Measurements from ENCODE around the gene PREX1.
"Not testable (repeated sequence)": the region's sequence is repeated elsewhere in the genome, so short reads cannot be mapped to it uniquely, and the experiment has no call there.

The PREX1 gene

DNA sequence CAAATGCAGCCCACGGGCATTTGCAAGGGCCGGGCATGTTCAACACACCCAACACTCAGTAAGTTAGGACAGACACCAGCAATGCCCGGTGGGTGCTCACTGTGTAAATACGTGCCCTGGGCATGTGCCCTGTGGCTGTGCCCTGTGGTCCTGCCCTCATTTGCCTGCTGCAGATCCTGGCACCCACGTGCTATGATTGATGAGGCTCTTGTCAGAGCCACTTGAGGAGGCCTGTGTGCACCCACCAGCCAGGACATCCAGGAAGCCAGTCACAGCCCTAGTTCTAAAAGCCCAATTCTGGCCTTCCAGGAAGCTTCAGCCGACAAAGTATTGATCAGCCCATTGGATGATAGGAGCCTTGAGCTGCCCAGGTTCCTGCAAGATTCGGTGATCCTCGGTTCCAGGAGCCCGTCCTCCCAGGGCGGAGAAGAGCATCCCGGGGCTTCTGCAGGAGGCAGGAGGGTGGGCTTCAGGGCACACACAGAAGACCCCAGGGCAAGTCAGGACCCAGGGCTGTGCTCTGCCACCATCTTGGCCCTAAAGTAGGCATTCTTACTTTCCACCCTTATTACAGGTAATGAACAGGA is 223.9 kb downstream of the PREX1 start:
- no peak for DNase-seq (ENCODE audit: low read depth)

DNA sequence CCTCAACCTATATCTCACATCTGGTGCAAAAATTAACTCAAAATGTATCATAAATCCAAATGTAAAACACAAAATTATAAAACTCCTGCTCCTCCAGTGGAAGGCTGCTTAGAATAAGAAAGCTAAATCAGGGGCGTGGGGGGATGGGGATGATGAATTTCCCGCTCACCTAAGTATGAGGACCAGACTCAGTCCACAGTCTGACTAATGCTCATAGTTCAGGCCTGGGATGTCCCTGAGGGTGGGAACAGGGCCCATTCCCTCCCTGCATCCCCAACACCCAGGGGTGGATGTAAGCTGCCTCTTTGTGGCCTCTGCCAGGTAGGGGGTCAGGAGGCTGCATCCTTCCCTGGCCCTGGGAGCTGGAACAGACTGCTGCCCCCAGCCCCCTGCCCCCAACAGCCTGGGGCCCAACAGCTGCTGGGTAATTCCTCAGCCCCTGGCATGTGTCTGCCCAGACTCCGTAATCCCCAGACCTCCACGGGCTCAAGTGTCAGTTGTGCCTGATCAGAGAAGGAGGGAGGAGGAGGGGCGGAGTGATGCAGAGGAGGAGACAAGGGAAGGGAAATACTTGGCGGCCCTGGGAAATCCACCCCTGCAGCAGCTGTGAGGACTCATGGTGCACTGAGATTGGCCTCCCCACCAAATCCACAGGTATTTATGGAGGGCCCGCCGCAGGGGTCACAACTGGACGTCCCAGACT is 224.5 kb downstream of the PREX1 start:
- no peak for DNase-seq (ENCODE audit: low read depth)

DNA sequence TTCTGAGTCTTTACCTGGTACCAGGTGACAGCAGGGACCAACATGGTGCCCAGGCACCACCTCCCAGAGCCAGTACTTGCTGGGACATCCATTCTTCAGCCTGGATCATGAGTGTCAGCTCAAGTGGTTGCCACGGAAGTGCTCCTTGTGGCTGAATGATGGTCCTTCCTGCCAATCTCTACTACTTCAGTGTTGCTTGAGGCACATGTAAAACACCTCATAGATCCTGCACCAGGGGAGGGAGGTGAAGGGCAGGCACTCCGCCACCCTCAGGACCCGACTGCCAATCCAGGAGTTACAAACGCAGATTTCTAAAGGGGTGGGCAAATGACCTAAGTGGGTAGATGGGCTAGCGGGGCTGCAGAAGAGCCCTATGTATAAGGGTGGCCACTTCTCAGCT is 226.0 kb downstream of the PREX1 start:
- no peak for DNase-seq (ENCODE audit: low read depth)

DNA sequence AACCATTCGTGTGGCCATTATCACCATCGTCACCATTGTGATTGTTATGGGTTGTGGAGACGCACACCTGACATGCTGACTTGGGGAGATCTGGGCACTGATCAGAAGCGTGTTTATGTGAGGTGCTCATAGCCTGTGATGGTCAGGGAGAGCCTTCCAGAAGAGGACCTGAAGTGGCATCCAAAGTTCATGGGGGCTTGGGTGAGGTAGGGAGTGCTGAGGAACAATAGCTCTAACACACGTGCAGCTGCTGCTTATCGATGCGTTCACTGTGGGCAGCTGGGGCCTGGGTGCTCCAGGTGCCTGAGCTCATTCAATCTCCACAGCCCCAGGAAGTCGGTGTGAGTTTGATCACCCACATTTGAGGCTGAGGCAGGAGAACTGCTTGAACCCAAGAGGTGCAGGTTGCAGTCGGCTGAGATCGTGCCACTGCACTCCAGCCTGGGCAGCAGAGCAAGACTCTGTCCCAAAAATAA is 227.3 kb downstream of the PREX1 start:
- no peak for DNase-seq (ENCODE audit: low read depth)

DNA sequence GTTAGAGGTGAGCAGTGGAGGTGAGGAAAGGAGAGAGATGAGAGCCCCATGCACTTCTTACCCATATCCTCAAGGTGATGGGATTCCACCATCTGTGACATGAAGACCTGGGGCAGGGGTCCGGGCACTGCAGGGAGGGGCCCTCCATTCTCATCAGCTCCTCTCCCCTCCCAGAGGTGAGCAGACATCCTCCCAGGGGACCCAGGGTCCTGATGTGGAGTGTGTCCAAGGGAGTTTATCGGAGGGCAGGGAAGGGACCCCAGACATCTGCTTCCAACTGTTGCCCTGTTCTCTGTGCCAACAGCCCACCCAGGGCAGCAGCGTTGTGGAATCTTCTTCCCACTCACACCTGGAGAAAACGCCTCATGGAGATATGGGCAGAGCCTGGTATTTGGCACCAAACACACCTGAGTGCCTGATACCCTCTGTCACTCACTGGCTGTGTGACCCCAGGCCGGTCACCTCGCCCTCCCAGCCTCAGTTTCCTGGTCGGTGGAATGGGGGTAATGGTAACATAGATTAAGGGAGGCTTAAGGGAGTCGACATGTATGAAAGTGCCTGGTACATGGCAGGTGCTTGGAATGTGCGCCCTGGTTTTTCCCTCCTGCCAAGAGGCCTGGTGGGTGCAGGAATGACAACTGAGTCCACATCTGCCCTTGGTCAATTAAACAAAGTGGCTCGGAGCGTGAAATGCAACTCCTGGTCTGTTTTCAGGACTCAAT is 227.9 kb downstream of the PREX1 start:
- no peak for DNase-seq (ENCODE audit: low read depth)

DNA sequence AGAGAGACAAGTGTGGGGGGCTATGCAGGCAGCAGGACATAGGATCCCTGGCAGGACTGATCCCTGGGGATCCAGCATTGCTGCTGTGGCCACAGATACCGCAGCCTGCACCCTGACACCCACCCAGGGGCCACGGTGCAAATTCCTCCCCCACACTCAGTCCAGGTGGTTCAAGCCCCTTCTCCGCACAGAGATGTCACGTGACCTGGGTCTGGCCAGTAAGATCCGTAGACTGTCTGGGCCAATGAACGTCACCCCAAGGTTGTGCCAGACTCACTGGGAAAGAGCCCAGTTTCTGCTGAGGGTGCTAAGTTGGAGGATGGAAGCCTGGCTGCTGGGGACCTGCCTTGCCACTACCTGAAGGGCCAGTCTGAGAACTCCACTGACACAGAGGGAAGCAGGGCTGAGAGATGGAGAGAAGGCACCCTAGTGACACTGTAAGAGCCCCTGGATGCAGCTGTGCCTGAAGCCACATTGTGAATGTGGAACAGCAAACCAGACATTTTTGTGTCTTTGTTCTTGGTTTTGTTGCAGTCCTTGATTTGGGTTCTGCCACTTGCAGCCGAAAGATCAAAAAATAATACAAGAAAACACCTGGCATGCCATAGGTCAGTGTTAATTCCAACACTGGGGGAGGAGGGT is 228.6 kb downstream of the PREX1 start:
- DNase-seq (ENCODE audit: low read depth): no peak

DNA sequence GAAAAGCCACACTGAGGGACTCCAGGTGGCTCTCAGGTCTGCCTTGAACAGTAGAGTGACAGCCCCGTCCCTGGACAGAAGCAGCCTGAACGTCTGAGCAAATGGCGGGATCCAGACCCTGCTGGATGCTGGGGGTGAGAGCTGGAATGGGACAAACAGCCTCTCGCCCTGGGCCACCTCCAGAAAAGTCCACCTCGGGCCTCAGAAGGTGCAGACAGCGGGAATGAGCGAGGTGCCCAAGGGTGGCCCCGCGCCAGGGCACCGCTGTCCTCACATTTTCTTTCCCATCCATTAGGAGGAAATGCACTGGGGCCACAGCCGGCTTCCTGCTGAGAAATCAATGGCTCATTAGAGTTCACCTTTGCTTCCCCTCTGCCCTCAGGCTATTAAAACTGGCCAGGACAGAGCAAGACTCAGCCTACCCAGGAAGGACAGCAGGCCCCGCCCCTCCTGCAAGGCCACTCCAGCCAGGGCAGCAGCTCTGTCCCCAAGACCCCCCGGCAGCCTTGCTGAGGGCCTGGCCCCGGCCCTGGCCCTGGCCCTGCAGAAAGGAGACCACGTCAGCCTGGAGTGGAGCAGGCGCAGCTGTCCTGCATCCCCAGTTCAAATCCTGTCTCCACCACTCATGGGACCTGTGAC is 229.4 kb downstream of the PREX1 start:
- not testable (repeated sequence) for DNase-seq (ENCODE audit: low read depth)

DNA sequence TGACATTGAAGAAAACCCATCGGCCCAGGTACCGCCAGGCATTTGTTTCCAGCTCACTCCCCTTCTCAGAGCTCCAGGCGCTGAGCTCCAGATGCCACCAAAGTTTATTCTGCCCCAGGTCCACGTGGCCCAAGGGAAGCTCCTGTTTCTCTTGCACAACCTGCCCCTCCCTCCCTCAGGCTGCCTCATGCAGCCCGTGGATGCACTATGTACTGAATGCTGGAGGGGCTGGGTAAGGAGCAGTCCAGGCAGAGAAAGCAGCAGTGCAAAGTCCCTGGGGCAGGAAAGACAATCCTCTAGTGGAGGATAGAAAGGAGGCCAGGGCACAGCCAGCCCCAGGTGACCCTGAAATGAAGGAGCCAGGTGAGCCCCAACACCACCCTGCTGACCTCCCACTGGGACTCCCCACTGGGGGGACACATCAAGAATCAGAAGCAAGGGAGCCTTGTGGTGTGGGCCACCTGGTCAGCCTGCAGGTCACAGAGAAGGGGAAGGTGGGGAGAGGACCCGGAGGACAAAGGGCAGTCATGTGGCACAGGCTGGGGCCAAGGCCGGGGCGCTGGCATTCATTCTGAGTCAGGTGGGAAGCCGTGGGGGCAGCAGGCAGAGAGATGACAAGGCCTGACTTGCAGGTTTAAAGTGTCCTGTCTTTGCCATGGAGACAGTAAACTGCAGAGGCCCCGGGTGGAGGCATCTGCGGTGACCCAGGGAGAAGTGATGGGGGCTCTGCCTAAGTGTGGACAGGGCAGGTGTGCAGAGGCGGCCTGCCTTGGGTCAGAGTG is 230.1 kb downstream of the PREX1 start:
- DNase-seq (ENCODE audit: low read depth): no peak

DNA sequence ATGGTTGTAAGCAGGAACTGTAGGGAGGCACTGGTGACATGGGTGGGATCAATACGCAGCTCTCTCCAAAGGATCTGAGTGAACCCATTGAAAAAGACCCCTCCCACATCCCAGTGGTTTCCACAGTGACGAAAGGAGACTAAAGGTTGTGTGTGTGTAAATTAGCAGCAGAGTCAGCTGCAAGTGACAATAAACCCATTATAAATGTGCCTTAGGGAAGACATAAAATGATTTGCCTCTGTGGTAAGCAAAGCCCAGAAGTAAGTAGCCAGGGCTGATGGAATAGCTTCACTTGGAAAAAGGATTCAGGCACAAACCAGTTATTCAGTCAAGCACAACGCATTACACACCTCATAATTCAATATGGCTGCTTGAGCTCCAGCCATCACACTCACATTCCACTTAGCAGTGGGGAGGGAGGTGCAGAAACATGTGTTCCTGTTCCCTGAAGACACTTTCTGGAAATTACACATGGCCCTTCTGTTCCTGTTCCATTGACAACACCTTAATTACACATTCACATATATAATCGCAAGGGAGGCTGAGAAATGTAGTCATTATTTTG is 231.4 kb downstream of the PREX1 start:
- no peak for DNase-seq (ENCODE audit: low read depth)

DNA sequence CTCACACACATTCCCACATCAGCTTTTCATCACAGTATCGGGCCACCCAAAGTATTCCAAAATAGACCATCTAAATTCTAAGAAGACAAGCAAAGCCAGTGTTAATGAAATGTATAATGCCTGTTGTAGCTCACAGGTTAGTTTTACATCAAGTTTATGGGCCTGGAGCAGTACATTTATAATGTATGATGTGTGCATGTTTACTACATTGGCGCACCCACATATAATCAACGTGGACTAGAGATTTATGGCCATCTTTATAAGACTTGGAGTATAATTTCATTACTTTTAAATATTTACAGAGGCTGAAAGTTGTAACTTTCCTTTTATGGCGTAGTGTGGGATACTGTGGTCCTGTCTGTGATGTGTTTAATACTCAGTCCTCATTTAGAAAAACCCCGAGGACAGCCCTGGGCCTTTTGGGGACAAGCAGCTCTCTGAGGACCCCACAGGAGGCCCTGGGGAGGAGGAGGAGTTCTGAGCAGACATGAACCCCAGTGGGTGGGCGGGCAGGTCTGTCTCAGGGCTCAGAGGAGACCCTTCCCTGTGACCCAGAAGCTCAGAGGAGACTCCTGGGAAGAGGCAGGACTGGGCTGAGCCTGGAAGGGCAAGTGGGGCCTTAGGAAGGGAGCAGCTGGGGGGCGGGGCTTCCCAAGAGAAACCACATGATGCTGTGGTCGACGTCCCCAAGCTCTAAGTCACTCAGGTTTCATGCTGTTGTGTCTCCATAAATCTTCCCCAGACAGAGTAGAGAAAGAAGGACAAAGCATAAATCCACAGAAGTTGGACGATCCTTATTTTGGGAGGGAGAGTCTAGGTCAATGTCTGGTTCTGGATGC is 232.1 kb downstream of the PREX1 start:
- DNase-seq (ENCODE audit: low read depth): no peak

DNA sequence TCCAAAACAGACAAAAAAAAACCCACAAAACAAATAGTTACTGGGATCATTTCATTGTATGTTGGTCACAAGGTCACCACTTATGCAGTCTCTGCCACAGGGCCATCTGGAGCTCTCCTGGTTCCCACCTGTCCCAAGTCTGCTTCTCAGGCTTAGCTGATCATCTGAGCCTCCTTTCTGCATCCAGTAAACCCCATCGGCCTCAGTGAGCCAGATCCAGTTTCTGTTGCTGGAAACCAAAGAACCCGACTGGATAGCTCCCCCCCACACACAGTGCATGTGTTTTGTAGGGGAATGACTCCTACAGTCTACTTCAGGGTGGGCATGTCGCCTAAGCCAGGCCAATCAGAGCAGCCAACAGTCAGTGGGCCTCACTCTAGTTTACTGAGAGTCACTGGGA is 233.3 kb downstream of the PREX1 start:
- DNase-seq (ENCODE audit: low read depth): no peak

DNA sequence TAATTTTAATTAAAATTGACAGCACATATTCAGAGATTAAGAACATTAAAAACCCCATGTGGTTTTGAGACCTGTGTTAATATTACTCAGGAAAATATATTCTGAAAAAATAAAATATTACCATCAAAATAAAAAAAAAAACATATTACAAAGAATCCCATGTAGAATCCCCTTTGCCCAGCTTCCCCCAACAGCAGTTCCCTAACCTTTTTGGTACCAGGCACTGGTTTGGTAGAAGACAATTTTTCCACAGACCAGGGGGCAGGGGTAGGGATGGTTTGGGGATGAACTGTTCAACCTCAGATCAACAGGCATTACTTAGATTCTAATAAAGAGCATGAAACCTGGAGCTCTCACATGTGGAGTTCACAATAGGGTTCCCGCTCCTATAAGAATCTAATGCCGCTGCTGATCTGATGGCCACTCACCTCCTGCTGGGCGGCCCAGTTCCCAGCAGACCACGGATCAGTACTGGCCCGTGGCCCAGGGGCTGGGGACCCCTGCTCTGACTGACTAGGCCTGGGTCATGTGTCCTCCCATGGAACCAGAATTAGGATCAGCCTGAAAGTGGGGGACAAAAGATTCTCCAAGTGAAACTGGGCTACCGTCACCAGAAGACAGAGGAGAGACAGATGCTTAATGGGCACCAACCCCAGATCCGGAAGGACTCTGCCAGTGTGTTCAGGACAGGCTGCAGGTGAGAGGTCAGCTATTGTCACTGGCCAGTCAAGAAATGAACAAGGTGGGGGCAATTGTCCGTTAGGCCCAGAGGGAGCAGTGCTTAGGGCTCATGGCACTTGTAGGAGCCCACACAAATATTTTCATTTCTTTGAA is 235.5 kb downstream of the PREX1 start:
- DNase-seq (ENCODE audit: low read depth): no peak

DNA sequence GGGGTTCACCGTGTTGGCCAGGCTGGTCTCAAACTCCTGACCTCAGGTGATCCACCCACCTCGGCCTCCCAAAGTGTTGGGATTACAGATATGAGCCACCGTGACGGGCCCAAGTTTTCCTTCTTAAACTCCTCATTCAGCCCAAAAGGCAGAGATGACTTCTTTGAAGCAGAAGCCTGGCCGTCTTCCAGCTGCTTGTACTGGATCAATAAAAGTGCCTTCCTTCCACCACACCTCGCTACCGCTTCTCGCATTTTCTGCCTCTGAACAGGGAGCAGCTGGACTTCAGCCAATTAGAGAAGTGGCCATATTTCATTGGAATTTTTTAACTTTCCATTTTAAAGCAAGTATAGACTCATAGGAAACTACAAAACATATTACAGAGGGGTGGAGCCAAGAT is 241.1 kb downstream of the PREX1 start:
- DNase-seq (ENCODE audit: low read depth): no peak

DNA sequence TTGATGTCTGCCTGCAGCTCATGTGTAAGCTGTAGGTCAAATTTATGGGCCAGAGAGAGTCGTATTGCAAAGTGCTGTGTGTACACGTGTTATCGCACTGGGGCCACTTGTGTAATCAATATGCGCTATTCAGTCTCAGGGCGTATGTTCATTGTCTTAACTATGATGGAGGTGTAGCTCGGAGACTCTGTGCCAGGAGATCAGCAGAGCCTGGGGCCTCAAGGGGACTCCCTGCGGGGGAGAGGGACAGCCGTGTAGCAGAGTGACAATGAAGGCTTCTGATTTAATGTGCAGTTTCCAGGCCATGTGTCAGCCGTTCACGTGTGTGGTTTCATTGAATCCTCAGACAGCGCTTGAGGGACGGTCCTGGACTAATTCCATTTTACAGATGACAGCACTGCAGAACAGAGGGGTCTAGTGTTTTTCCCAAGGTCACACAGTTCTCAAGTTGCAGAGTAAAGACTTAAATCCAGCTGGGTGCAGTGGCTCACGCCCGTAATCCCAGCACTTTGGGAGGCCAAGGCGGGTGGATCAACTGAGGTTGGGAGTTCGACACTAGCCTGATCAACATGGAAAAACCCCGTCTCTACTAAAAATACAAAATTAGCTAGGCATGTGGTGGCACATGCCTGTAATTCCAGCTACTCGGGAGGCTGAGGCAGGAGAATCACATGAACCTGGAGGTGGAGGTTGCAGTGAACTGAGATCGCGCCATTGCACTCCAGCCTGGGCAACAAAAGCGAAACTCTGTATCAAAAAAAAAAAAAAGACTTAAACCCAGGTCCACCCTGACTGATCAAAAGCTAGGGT is 242.5 kb downstream of the PREX1 start:
- DNase-seq (ENCODE audit: low read depth): no peak

DNA sequence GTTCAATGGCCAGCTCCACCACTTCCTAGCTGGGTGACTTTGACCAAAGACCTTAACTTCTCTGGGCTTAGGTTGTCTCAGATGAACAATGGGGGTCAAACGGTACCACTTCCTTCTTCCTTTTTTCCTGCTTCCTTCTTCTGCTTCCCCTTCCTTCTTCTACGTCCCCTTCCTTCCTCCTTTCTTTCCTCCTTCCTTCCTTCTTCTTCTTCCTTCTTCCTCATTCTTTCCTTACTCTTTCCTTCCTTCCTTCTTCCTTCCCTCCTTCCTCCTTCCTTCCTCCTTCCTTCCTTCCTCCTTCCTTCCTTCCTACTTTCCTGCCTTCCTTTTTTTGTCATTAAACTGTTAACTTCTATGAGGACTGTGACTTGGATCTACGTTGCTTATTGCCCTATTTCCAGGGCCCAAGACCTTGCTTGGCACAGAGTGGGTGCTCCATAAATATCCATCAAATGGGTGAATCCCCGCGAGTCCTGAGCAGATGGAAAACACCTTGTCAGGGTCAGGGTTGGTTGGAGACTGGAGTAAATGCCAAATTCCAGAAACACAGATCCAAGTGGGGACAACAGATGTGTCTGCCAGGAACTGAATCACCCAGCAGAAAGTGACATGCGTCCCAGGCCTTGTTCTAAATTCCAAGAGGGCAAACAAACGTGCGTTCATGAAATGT is 243.3 kb downstream of the PREX1 start:
- DNase-seq (ENCODE audit: low read depth): no peak

DNA sequence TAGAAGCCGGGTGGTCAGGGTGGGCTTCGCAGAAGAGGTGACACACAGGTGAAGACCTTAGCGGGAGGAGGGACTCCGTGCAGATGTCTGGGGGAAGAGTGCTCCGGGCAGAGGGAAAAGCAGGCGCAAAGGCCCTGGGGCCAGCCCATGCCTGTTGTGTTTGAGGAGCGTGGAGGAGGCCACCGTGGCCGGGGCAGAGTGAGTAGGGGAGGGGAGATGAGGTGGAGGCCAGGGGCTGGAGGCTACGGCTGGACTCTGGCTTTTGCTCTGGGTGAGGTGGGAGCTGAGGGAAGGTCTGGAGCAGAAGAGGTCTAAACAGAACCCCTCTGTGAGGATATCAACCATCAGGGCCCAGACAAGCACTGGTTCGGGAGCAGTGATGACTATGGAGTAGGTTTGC is 244.0 kb downstream of the PREX1 start:
- no peak for DNase-seq (ENCODE audit: low read depth)

DNA sequence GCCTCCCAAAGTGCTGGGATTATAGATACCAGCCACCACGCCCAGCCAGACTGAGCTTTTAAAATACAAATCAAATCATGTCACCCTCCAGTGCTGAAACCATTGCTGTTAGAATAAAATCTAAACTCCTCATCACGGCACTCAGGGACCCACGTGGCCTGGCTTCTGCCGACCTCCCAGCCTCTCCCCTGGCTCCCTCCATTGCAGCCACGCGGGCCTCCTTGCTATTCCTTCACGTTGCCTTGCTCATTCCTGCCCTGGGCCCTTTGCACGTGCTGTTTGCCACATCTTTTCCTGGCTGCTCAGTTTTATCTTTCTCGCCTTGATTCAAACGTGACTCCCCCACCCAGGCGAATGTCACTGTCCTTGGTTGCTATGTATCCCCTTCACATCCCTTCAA is 244.6 kb downstream of the PREX1 start:
- no peak for DNase-seq (ENCODE audit: low read depth)

DNA sequence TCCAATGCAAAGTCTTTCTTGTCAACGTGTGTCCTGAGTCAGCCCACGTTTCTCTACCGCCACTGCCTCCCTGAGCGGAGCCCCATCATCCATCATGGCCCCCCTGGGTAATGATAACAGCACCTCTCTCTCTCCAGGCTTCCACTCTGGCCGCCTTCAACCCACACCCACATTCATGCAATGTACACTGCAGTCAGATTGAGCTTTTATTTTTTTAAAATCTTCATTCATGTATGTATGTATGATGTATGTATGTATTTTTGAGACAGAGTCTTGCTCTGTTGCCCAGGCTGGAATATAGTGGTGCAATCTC is 245.2 kb downstream of the PREX1 start:
- no peak for DNase-seq (ENCODE audit: low read depth)
